Bronchial epithelial cell (primary cell): ENCODE measurements around the gene RMND1. TPM values are rescaled to one million over a fixed set of nuclear protein-coding genes. Genes with fewer than 3 reads are reported as not detected.

ENCODE experiments used
- DNase-seq: peaks from one replicate; pipeline ENCODE4 v3.0.0-alpha.2; 2010; ENCODE audit warnings: low read depth
- FAIRE-seq: peaks from 2 replicates; lab custom pipeline; 2011; peaks lifted over from hg19 to GRCh38; lab: Jason Lieb, UNC
- H3K27me3 ChIP-seq: 2 replicates; pipeline ENCODE4 v1.5.1; 2011; ENCODE audit warnings: low read length; ENCODE audit not compliant: control insufficient read depth, insufficient read depth
- H3K36me3 ChIP-seq: 2 replicates; pipeline ENCODE4 v1.5.1; 2011; ENCODE audit warnings: low read length; ENCODE audit not compliant: control insufficient read depth, insufficient read depth
- H3K4me3 ChIP-seq: 2 replicates; pipeline ENCODE4 v1.5.1; 2011; ENCODE audit warnings: mild to moderate bottlenecking, low read depth, low read length, control low read depth
- CTCF ChIP-seq: IDR thresholded peaks from 2 replicates; pipeline ENCODE4 v1.5.1; 2011; ENCODE audit warnings: mild to moderate bottlenecking, moderate library complexity, low read length, control low read depth, inconsistent platforms; ENCODE audit not compliant: insufficient read depth, severe bottlenecking
- total RNA-seq: library from RNA; depleted of rRNA; stranded (reverse); fragments of >200 nt; gene quantifications from 2 replicates; pipeline ENCODE4 v1.2.1, GENCODE V29; 2014

Gene RMND1
- total RNA-seq, 1 donor from 2014 or later, result 51.6 TPM

GRCh38 chr6:151380848-151381205 lies 71.1 kb downstream of the RMND1 start:
- no peak for FAIRE-seq
- no peak for TF ChIP-seq CTCF
- no peak for DNase-seq
- Histone ChIP-seq H3K4me3 (no peak overlapping the region), H3K27me3 (no peaks in the 10 kb centered on the region), H3K36me3 (peaks cover 2% of the 10 kb centered on the region)

DNA sequence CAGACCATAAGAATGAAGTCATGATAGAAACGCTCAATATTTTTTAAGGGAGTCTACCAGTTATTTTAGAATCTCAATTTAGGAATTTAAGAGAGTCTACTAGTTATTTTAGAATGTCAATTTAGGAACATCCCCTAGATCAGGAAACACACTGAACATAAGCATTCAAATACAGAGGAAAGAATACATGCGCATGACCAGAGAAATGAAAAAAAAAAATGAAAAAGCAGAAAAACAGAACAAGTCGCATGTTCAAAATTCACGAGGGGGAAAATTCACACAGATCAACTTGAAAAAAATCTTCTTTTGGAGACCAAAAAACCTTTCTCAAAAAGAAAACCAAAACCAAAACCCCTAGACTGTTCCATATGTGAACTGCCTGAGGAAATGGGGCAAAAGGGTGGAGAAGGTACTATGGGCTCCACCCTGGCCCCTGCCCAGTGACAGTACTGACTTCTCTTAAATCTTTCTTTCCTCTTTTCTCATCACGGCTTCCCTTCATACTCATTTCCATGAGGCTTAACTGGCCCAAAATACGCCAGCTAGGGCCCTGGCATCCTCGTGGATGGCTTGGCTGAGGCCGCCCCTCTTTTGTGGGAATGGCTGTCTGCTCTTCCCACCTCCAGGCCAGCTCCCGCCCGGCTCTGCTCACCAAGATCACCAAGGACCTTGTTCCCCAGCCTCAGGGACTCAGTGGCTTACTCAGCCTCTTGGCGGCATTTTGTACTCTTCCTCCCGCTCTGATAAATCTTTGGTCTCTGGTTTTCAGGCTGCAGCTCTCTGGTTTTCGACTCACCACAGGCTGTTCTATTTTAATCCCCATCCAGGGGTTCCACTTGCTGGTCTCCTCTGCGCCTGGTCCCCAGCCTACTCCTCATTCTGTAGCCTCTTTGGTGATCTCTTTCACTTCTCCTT lies 71.7 kb downstream of the RMND1 start:
- DNase-seq (no peak), FAIRE-seq (no peak)
- Histone ChIP-seq H3K27me3 (no peaks in the 10 kb centered on the region), H3K4me3 (no peak overlapping the region), H3K36me3 (peaks cover 2% of the 10 kb centered on the region)
- TF ChIP-seq CTCF, result no peak

- H3K27me3 ChIP-seq, result no peaks in the 10 kb centered on the region
- peaks cover 4% of the 10 kb centered on the region for H3K36me3 ChIP-seq
- TF ChIP-seq CTCF, result no peak
- no peak for DNase-seq
- FAIRE-seq, result no peak
- no peak overlapping the region for H3K4me3 ChIP-seq
Observed at GRCh38 chr6:151377095-151377494, 74.8 kb downstream of the RMND1 start.

DNA sequence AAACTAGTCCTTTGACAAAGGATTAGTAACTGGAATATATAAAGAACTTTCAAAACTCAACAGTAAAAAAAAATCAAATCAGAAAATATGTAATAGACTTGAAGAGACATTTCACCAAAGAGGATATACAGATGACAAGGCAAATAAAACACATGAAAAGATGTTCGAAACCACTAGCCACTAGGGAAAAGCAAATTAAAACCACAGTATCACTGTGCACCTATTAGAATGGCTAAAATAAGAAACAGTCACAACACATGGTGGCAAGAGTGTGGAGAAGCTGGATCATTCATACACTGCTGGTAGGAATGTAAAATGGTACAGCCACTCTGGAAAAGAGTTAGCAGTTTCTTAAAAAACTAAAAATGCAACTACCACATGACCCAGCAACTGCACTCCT lies 75.5 kb downstream of the RMND1 start:
- no peak for TF ChIP-seq CTCF
- FAIRE-seq, result no peak

GRCh38 chr6:151375833-151376232 lies 76.1 kb downstream of the RMND1 start:
- TF ChIP-seq CTCF, result no peak
- H3K36me3 ChIP-seq, result peaks cover 4% of the 10 kb centered on the region
- H3K4me3 ChIP-seq, result no peak overlapping the region
- H3K27me3 ChIP-seq, result no peaks in the 10 kb centered on the region
- no peak for DNase-seq
- no peak for FAIRE-seq

More for the DNA sequence above, 75.5 kb downstream of the RMND1 start:
- peaks cover 4% of the 10 kb centered on the region for H3K36me3 ChIP-seq
- no peaks in the 10 kb centered on the region for H3K27me3 ChIP-seq
- H3K4me3 ChIP-seq, result no peak overlapping the region
- DNase-seq, result no peak
